Measurements from ENCODE around the gene CAVIN2. TPM values are rescaled to one million over a fixed set of nuclear protein-coding genes. Genes with fewer than 3 reads are reported as not detected.

The CAVIN2 gene
- polyA plus RNA-seq, 1 donor from 2014 or later = not detected

GRCh38 chr2:191795715-191796114 lies 51.2 kb downstream of the CAVIN2 start:
- no peak overlapping the region for H3K4me2 ChIP-seq (ENCODE audit: low read length)
- no peak overlapping the region for H2AFZ ChIP-seq (ENCODE audit: low read depth, low read length)
- no peak overlapping the region for H3K9ac ChIP-seq (ENCODE audit: low read length)
- H3K27me3 ChIP-seq (ENCODE audit: insufficient read depth, low read depth, low read length) = no peaks in the 10 kb centered on the region
- no peak overlapping the region for H3K27ac ChIP-seq (ENCODE audit: low read length)
- H3F3A ChIP-seq (ENCODE audit: insufficient read depth, low read length, poor library complexity, severe bottlenecking) = no peaks in the 10 kb centered on the region
- no peaks in the 10 kb centered on the region for H3K9me2 ChIP-seq (ENCODE audit: insufficient read depth, low read length)
- no peak for TF ChIP-seq EZH2 (IDR thresholded peaks at IDR 0.05; ENCODE audit: borderline replicate concordance, insufficient read depth, low read length, poor library complexity, severe bottlenecking)
- TF ChIP-seq POLR2AphosphoS5 (IDR thresholded peaks at IDR 0.05) = no peak
- H3K36me3 ChIP-seq (ENCODE audit: insufficient read depth, low read length) = no peaks in the 10 kb centered on the region
- H3K79me2 ChIP-seq (replicated peaks; ENCODE audit: insufficient read depth, low read length) = no peaks in the 10 kb centered on the region
- no peaks in the 10 kb centered on the region for H4K20me1 ChIP-seq (ENCODE audit: insufficient read depth)
- no peak overlapping the region for H3K4me3 ChIP-seq (ENCODE audit: low read length)
- no peaks in the 10 kb centered on the region for H3K9me3 ChIP-seq (ENCODE audit: low read length)

DNA sequence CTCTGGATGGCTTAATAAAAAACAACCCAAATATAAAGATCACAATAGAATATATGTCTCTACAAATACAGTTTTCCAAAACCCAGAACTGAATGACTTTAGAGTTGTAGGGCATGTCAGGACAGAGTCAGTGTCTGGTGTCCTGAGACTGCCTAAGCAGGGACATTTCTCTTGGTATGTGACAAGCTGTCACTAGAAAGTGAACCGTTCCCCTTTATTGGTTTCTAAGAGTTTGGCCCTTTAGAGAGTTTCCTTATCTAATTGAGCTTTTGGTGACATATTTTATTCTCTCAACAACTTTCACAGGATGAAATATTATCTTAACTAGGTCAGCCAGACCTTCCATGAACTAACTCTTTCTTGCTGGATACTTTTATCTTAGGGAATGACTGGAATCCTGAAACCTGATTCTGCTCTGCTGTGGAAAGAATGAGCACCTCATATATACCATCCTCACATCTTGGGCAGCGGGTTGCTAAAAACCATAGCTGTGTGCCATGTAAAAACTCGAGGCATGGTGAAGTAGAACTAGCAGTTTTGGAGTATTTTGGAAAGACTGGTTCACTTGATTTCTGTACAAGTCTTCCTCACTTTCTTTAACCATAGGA lies 54.8 kb downstream of the CAVIN2 start:
- no peaks in the 10 kb centered on the region for H3K79me2 ChIP-seq (replicated peaks; ENCODE audit: insufficient read depth, low read length)
- H3K36me3 ChIP-seq (ENCODE audit: insufficient read depth, low read length) = no peaks in the 10 kb centered on the region
- no peak overlapping the region for H2AFZ ChIP-seq (ENCODE audit: low read depth, low read length)
- no peak overlapping the region for H3K4me2 ChIP-seq (ENCODE audit: low read length)
- H3K27me3 ChIP-seq (ENCODE audit: insufficient read depth, low read depth, low read length) = no peaks in the 10 kb centered on the region
- no peak for TF ChIP-seq TAF1 (IDR thresholded peaks at IDR 0.05; ENCODE audit: low read depth)
- TF ChIP-seq MXI1 (conservative IDR thresholded peaks at IDR 0.05; ENCODE audit: poor library complexity, severe bottlenecking) = no peak
- no peak for TF ChIP-seq POLR2AphosphoS5 (IDR thresholded peaks at IDR 0.05)
- no peak for TF ChIP-seq EP300 (conservative IDR thresholded peaks at IDR 0.05; ENCODE audit: poor library complexity, severe bottlenecking)
- TF ChIP-seq, protein P1, sequence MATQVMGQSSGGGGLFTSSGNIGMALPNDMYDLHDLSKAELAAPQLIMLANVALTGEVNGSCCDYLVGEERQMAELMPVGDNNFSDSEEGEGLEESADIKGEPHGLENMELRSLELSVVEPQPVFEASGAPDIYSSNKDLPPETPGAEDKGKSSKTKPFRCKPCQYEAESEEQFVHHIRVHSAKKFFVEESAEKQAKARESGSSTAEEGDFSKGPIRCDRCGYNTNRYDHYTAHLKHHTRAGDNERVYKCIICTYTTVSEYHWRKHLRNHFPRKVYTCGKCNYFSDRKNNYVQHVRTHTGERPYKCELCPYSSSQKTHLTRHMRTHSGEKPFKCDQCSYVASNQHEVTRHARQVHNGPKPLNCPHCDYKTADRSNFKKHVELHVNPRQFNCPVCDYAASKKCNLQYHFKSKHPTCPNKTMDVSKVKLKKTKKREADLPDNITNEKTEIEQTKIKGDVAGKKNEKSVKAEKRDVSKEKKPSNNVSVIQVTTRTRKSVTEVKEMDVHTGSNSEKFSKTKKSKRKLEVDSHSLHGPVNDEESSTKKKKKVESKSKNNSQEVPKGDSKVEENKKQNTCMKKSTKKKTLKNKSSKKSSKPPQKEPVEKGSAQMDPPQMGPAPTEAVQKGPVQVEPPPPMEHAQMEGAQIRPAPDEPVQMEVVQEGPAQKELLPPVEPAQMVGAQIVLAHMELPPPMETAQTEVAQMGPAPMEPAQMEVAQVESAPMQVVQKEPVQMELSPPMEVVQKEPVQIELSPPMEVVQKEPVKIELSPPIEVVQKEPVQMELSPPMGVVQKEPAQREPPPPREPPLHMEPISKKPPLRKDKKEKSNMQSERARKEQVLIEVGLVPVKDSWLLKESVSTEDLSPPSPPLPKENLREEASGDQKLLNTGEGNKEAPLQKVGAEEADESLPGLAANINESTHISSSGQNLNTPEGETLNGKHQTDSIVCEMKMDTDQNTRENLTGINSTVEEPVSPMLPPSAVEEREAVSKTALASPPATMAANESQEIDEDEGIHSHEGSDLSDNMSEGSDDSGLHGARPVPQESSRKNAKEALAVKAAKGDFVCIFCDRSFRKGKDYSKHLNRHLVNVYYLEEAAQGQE (IDR thresholded peaks at IDR 0.05; ENCODE audit: borderline replicate concordance) = no peak
- no peak for TF ChIP-seq CTCF (IDR thresholded peaks at IDR 0.05; ENCODE audit: poor library complexity, severe bottlenecking)
- TF ChIP-seq SMC3 (conservative IDR thresholded peaks at IDR 0.05; ENCODE audit: poor library complexity) = no peak
- no peak for TF ChIP-seq EZH2 (IDR thresholded peaks at IDR 0.05; ENCODE audit: borderline replicate concordance, insufficient read depth, low read length, poor library complexity, severe bottlenecking)
- TF ChIP-seq RAD21 (conservative IDR thresholded peaks at IDR 0.05) = no peak
- no peaks in the 10 kb centered on the region for H3K9me2 ChIP-seq (ENCODE audit: insufficient read depth, low read length)
- no peak overlapping the region for H3K4me3 ChIP-seq (ENCODE audit: low read length)
- no peaks in the 10 kb centered on the region for H3F3A ChIP-seq (ENCODE audit: insufficient read depth, low read length, poor library complexity, severe bottlenecking)
- no peak overlapping the region for H3K9ac ChIP-seq (ENCODE audit: low read length)
- no peaks in the 10 kb centered on the region for H4K20me1 ChIP-seq (ENCODE audit: insufficient read depth)
- H3K9me3 ChIP-seq (ENCODE audit: low read length) = no peaks in the 10 kb centered on the region
- no peak overlapping the region for H3K27ac ChIP-seq (ENCODE audit: low read length)
